GM12864 (cell line): ENCODE data around the gene SOX18.

Experiments used
- DNase-seq: peaks from one replicate; pipeline ENCODE4 v3.0.0-alpha.2; 2011; ENCODE audit warnings: low read depth
- H3K4me3 ChIP-seq: 2 replicates; pipeline ENCODE4 v1.5.1; 2011; ENCODE audit warnings: mild to moderate bottlenecking, low read depth, low read length, control low read depth
- TF ChIP-seq, protein P1 (sequence below): IDR thresholded peaks from 2 replicates; pipeline ENCODE4 v1.5.1; 2011; ENCODE audit warnings: low read depth, mild to moderate bottlenecking, moderate library complexity, low read length, control low read depth, inconsistent platforms; ENCODE audit errors: missing control alignments

Gene SOX18

GRCh38 chr20:64062276-64062595 lies 12.8 kb upstream of the SOX18 start:
- TF ChIP-seq, protein P1, sequence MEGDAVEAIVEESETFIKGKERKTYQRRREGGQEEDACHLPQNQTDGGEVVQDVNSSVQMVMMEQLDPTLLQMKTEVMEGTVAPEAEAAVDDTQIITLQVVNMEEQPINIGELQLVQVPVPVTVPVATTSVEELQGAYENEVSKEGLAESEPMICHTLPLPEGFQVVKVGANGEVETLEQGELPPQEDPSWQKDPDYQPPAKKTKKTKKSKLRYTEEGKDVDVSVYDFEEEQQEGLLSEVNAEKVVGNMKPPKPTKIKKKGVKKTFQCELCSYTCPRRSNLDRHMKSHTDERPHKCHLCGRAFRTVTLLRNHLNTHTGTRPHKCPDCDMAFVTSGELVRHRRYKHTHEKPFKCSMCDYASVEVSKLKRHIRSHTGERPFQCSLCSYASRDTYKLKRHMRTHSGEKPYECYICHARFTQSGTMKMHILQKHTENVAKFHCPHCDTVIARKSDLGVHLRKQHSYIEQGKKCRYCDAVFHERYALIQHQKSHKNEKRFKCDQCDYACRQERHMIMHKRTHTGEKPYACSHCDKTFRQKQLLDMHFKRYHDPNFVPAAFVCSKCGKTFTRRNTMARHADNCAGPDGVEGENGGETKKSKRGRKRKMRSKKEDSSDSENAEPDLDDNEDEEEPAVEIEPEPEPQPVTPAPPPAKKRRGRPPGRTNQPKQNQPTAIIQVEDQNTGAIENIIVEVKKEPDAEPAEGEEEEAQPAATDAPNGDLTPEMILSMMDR, result no peak
- no peak for DNase-seq
- no peak overlapping the region; the same call in 1 of the 2 replicates for H3K4me3 ChIP-seq

DNA sequence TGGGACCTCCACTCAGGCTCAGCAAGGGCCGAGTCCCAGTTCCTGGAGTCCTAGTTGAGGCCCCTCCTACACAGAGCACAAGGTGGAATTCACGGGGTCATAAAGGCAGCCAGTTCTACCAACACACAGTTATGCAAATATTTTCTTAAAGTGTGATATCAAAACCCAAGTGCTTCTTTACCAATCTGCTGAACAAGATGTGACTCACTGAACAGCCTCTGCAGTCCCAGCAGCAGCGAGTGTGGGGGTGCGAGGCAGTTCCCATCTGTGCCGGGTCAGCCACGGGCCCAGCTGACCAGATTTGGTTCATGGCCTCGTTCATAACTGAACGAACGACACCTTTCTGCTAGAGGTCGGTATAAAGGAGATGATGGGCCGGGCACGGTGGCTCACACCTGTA lies 9.1 kb upstream of the SOX18 start:
- TF ChIP-seq, protein P1, result no peak
- DNase-seq, result no peak
- no peak overlapping the region for H3K4me3 ChIP-seq

DNA sequence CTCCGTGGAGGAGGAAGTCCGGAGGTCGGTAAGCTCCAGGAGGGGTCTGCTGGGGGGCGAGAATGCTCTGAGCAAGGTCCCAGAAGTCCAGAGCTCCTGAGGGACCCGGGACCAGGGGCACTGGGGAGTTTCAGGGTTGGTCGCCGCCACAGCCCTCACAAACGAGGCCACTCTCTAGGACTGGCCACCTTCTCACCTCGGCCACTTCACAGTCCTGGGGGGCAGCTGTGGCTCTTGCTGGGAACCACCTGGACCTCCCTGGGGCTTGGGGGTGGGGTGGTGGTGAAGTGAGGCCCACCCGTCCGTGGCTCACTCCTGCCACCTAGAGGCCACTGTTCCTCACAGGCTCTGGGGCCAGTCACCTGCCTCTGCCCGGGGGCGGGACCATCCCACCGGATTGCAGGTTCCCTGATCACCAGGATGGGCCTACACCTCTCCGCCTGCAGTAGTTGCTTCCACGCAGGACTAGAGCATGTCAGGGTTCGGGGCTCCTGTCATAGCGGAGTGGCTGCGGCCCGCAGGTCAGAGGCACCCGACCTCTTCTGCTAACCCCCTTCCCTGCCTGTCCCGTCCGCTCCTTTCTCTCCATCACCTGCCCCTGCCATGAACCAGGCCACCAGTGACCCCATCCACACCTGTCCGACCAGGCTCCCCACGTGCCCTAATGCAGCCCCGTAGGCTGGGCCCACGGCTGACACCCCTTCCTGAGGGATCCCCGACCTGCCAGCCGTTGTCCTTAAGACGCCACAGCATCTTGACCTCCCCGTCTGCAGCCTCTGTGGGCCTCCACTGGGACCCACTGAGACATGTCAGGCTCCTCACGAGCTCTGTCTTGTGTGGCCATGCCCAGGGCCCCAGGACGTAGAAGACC lies 8.4 kb upstream of the SOX18 start:
- TF ChIP-seq, protein P1, result peak; percentile 97
- no peak for DNase-seq
- H3K4me3 ChIP-seq, result no peak overlapping the region

- DNase-seq, result no peak
- H3K4me3 ChIP-seq, result no peak overlapping the region
- TF ChIP-seq, protein P1, result no peak
These were observed 7.6 kb upstream of the SOX18 start for GRCh38 chr20:64056889-64057627.

GRCh38 chr20:64056639-64056888 lies 7.1 kb upstream of the SOX18 start:
- H3K4me3 ChIP-seq, result no peak overlapping the region
- no peak for DNase-seq
- TF ChIP-seq, protein P1, result no peak

- DNase-seq, result no peak
- H3K4me3 ChIP-seq, result no peak overlapping the region
- TF ChIP-seq, protein P1, result no peak
These were observed 6.6 kb upstream of the SOX18 start for GRCh38 chr20:64055893-64056638.
